ENCODE measurements around the gene ZNF85.
"Not testable (repeated sequence)": the region's sequence is repeated elsewhere in the genome, so short reads cannot be mapped to it uniquely, and the experiment has no call there.

The ZNF85 gene

DNA sequence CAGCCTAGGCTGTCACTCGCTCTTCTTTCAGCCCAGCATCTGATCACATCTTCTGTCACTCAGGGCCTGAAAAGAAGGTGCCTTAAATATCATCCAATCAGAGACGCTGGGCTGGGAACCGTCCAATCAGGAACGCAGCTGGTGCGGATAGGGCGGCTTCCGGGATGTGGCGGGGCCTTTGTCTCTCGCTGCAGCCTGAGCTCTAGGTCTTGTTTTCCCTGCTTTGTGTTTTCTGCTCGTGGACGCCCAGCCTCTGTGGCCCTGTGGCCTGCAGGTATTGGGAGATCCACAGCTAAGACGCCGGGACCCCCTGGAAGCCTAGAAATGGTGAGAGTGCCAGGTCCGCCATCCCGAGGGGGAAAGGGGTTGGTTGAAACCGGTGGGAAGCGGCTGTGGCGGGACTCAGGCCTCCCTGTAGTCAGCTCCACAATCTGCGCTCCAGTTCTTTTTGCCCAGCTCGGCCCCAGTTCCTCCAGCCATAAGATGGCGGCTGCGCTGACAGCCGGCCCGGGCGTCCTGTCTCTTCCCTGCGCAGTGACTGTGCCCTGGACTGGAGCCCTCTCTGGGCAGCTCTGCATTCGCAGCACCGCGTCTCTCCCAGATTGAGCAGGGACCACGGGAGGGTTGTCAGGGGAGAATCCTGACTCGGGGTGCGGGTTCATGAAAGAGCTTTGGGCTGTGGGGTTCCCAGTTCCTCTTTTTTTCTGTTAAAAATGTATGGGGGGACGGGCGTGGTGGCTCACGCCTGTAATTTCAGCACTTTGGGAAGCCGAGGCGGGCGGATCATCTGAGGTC is at the start of gene ZNF85:
Gene ZNF85 (plus strand): TSS at position 175 of the 795 bp plus-strand sequence. CDS start 150 bp downstream, at position 325.
- peaks cover 3% of the 10 kb centered on the region for H3K4me1 ChIP-seq (ENCODE audit: control insufficient read depth, insufficient read depth, low read length)
- H3K9ac ChIP-seq (ENCODE audit: low read length in 2 of 2), result peak within 1 kb of the TSS; percentile 89 to 90
- no peaks in the 10 kb centered on the region for H3K9me3 ChIP-seq (ENCODE audit: control insufficient read depth in 2 of 2, low read length in 2 of 2)
- no peaks in the 10 kb centered on the region for H3K36me3 ChIP-seq (ENCODE audit: control insufficient read depth in 2 of 2, insufficient read depth in 2 of 2, low read length in 2 of 2)
- H3K27me3 ChIP-seq (ENCODE audit: control insufficient read depth in 1 of 2, insufficient read depth in 2 of 2, low read length in 2 of 2), result no peaks in the 10 kb centered on the region
- peak within 1 kb of the TSS; percentile 88 for H3K27ac ChIP-seq (ENCODE audit: low read length)
- peak within 1 kb of the TSS; percentile 86 to 91 for H3K4me3 ChIP-seq (ENCODE audit: low read length in 2 of 2)

DNA sequence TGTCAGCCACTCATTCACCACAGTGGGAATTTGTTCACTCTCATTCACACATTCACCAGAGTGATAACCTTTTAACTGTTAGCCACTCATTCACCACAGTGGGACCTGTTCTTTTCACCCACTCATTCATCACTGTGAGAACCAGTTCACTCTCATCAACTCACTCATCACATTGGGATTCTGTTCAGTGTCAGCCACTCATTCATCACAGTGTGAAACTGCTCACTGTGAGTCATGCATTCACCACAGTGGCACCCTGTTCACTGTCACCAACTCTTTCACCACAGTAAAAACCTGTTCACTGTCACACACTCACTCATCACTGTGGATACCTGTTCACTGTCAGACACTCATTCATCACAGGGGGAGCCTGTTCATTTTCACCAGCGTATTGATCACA is 43.5 kb upstream of the ZNF85 start:
- Histone ChIP-seq H3K27me3 (ENCODE audit: control insufficient read depth in 1 of 2, insufficient read depth in 2 of 2, low read length in 2 of 2) (no peaks in the 10 kb centered on the region), H3K9ac (ENCODE audit: low read length in 2 of 2) (no peak overlapping the region), H3K4me3 (ENCODE audit: low read length in 2 of 2) (no peak overlapping the region), H3K9me3 (ENCODE audit: control insufficient read depth in 2 of 2, low read length in 2 of 2) (peaks cover 22 to 81% of the 10 kb centered on the region in 2 donors), H3K36me3 (ENCODE audit: control insufficient read depth in 2 of 2, insufficient read depth in 2 of 2, low read length in 2 of 2) (no peaks in the 10 kb centered on the region), H3K27ac (ENCODE audit: low read length) (no peak overlapping the region), H3K4me1 (ENCODE audit: control insufficient read depth, insufficient read depth, low read length) (no peaks in the 10 kb centered on the region)

DNA sequence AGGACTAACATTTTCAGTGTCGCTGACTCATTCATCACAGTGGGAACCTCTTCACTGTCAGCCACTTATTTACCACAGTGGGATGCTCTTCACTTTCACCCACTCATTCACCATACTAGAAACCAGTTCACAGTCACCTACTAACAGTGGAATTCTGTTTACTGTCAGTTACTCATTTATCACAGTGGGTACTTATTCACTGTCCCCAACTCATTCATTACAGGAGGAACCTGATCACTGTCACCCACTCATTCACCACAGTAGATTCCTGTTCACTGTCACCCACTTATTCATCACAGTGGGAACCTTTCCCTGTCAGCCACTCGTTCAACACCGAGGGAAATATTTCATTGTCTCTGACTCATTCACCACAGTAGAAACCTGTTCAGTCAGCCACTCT is 10.1 kb upstream of the ZNF85 start:
- H3K9me3 ChIP-seq (ENCODE audit: control insufficient read depth in 2 of 2, low read length in 2 of 2), result peaks cover 0 to 50% of the 10 kb centered on the region in 2 donors
- no peak overlapping the region for H3K4me3 ChIP-seq (ENCODE audit: low read length in 2 of 2)

DNA sequence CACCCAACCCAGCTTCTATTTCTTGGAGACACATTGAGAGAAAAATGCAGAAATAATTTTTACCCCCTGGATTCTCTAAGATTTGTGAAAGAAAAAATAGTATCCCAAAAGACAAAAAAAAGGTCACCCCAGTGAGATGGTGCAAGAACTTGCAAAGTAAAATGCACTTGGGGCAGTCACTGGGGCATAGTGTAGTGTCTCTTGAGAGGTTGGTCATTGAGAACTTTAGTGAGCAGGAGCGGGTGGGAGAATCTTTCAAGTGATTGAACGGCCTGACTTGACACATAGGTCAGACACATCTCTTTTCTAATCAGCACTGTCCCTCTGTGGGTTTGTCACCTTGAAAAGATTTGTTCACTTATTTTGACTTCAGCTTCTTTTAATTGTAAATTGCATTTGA is 2.4 kb downstream of the ZNF85 start:
- H3K36me3 ChIP-seq (ENCODE audit: control insufficient read depth in 2 of 2, insufficient read depth in 2 of 2, low read length in 2 of 2), result peaks cover 2 to 3% of the 10 kb centered on the region in 2 donors
- peaks cover 3% of the 10 kb centered on the region for H3K4me1 ChIP-seq (ENCODE audit: control insufficient read depth, insufficient read depth, low read length)
- H3K27me3 ChIP-seq (ENCODE audit: control insufficient read depth in 1 of 2, insufficient read depth in 2 of 2, low read length in 2 of 2), result no peaks in the 10 kb centered on the region
- H3K4me3 ChIP-seq (ENCODE audit: low read length in 2 of 2), result no peak overlapping the region
- no peaks in the 10 kb centered on the region for H3K9me3 ChIP-seq (ENCODE audit: control insufficient read depth in 2 of 2, low read length in 2 of 2)
- no peak overlapping the region for H3K9ac ChIP-seq (ENCODE audit: low read length in 2 of 2)
- no peak overlapping the region for H3K27ac ChIP-seq (ENCODE audit: low read length)

More for the DNA sequence above, 10.1 kb upstream of the ZNF85 start:
- Histone ChIP-seq H3K4me1 (ENCODE audit: control insufficient read depth, insufficient read depth, low read length) (no peaks in the 10 kb centered on the region), H3K27me3 (ENCODE audit: control insufficient read depth in 1 of 2, insufficient read depth in 2 of 2, low read length in 2 of 2) (peaks cover 0 to 6% of the 10 kb centered on the region in 2 donors), H3K9ac (ENCODE audit: low read length in 2 of 2) (no peak overlapping the region), H3K27ac (ENCODE audit: low read length) (no peak overlapping the region), H3K36me3 (ENCODE audit: control insufficient read depth in 2 of 2, insufficient read depth in 2 of 2, low read length in 2 of 2) (no peaks in the 10 kb centered on the region)

DNA sequence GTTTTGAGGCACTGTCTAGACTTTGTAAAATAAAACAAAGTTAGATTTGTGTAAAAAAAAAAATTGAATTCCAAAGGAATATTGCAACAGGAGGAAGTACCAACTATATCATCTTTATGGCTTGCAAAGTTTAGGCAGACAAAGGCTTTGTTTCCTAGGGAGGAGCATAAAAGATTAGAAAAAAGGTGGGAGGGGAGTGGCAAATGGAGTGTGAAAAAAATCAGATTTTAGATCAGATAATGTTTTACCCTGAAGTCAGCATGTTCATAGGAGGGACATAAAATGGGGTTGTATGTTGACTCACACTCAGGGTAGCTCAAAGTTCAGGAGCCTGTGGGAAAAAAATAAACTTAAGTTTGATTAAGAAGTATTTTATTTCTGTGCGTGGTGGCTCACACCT is 3.7 kb downstream of the ZNF85 start:
- no peaks in the 10 kb centered on the region for H3K9me3 ChIP-seq (ENCODE audit: control insufficient read depth in 2 of 2, low read length in 2 of 2)
- H3K4me1 ChIP-seq (ENCODE audit: control insufficient read depth, insufficient read depth, low read length), result peaks cover 3% of the 10 kb centered on the region
- H3K36me3 ChIP-seq (ENCODE audit: control insufficient read depth in 2 of 2, insufficient read depth in 2 of 2, low read length in 2 of 2), result peaks cover 2 to 3% of the 10 kb centered on the region in 2 donors
- no peak overlapping the region for H3K27ac ChIP-seq (ENCODE audit: low read length)
- H3K27me3 ChIP-seq (ENCODE audit: control insufficient read depth in 1 of 2, insufficient read depth in 2 of 2, low read length in 2 of 2), result no peaks in the 10 kb centered on the region
- no peak overlapping the region for H3K9ac ChIP-seq (ENCODE audit: low read length in 2 of 2)
- H3K4me3 ChIP-seq (ENCODE audit: low read length in 2 of 2), result no peak overlapping the region

DNA sequence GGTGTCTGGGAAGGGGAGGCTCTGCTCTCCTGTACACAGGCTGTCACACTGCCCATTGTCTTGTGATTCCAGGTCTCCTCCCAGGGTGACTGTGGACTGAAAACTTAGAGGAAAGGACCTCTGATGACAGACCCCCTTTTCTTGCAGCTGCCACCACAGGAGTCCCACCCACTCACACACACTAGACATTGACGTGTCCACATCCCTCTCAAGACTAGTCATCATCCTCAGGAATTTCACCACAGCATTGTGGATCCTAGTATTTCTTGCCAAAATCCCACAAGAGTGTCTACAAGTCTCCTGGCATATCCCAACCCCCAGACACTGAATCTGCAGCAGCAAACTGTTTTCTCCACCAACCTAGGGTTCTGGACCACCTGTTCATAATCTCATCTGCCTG is 5.3 kb downstream of the ZNF85 start:
- no peaks in the 10 kb centered on the region for H3K9me3 ChIP-seq (ENCODE audit: control insufficient read depth in 2 of 2, low read length in 2 of 2)
- no peak overlapping the region for H3K4me3 ChIP-seq (ENCODE audit: low read length in 2 of 2)
- no peaks in the 10 kb centered on the region for H3K4me1 ChIP-seq (ENCODE audit: control insufficient read depth, insufficient read depth, low read length)
- H3K27me3 ChIP-seq (ENCODE audit: control insufficient read depth in 1 of 2, insufficient read depth in 2 of 2, low read length in 2 of 2), result no peaks in the 10 kb centered on the region
- H3K27ac ChIP-seq (ENCODE audit: low read length), result no peak overlapping the region
- no peak overlapping the region for H3K9ac ChIP-seq (ENCODE audit: low read length in 2 of 2)
- peaks cover 2 to 3% of the 10 kb centered on the region in 2 donors for H3K36me3 ChIP-seq (ENCODE audit: control insufficient read depth in 2 of 2, insufficient read depth in 2 of 2, low read length in 2 of 2)

DNA sequence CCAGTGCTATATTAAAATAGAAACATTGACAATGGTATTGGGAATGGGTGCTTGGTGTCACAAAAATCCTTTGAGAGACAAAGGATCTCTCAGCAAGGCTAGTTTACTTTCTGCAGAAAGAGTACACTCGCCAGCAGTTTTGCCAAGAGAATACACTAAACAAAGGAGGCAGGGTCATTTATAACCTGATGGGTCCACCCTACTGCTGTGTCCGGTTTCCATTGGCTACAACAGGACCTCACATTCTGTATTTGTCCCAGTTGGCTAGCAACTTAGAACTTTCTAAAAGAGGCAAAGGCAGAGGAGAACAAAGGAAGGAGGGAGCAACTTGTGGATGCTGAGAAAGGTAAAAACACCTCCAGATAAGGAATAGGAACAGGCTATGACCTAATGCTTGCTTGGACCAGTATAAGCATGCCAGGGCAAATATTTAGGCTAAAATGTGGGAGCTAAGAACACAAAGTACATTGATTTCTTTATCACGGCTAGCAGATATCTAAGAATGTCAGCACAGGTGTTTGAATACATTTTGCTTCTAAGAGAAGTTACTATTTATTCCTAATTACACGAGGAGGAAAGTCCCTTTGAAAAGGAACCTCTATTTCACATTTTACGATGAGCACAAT is 13.4 kb downstream of the ZNF85 start:
- H3K36me3 ChIP-seq (ENCODE audit: control insufficient read depth in 2 of 2, insufficient read depth in 2 of 2, low read length in 2 of 2); H3K27ac ChIP-seq (ENCODE audit: low read length); H3K9ac ChIP-seq (ENCODE audit: low read length in 2 of 2); H3K4me1 ChIP-seq (ENCODE audit: control insufficient read depth, insufficient read depth, low read length); H3K9me3 ChIP-seq (ENCODE audit: control insufficient read depth in 2 of 2, low read length in 2 of 2); H3K4me3 ChIP-seq (ENCODE audit: low read length in 2 of 2); H3K27me3 ChIP-seq (ENCODE audit: control insufficient read depth in 1 of 2, insufficient read depth in 2 of 2, low read length in 2 of 2): not testable (repeated sequence)

DNA sequence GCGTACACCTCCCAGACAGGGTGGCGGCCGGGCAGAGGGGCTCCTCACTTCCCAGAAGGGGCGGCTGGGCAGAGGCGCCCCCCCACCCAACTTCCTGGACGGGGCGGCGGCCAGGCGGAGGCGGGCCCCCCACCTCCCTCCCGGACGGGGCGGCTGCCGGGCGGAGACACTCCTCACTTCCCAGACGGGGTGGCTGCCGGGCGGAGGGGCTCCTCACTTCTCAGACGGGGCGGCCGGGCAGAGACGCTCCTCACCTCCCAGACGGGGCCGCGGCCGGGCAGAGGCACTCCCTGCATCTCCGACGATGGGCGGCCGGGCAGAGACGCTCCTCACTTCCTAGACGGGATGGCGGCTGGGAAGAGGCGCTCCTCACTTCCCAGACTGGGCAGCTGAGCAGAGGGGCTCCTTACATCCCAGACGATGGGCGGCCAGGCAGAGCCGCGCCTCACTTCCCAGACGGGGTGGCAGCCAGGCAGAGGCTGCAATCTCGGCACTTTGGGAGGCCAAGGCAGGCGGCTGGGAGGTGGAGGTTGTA is 29.6 kb downstream of the ZNF85 start:
- H3K27ac ChIP-seq (ENCODE audit: low read length); H3K27me3 ChIP-seq (ENCODE audit: control insufficient read depth in 1 of 2, insufficient read depth in 2 of 2, low read length in 2 of 2); H3K9ac ChIP-seq (ENCODE audit: low read length in 2 of 2); H3K9me3 ChIP-seq (ENCODE audit: control insufficient read depth in 2 of 2, low read length in 2 of 2); H3K4me1 ChIP-seq (ENCODE audit: control insufficient read depth, insufficient read depth, low read length); H3K4me3 ChIP-seq (ENCODE audit: low read length in 2 of 2); H3K36me3 ChIP-seq (ENCODE audit: control insufficient read depth in 2 of 2, insufficient read depth in 2 of 2, low read length in 2 of 2): not testable (repeated sequence)

DNA sequence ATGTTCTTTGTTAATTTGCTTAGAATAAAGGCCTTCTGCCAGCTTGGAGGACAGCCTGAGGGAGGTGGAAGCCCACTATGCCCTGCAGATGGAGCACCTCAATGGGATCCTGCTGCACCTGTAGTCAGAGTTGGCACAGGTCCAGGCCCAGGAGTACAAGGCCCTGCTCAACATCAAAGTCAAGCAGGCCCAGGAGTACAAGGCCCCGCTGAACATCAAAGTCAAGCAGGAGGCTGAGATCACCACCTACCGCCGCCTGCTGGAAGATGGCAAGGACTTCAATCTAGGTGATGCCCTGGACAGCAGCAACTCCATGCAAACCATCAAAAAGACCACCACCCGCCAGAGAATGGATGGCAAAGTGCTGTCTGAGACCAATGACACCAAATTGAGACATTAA is 41.7 kb downstream of the ZNF85 start:
- Histone ChIP-seq H3K4me3 (ENCODE audit: low read length in 2 of 2) (no peak overlapping the region), H3K27me3 (ENCODE audit: control insufficient read depth in 1 of 2, insufficient read depth in 2 of 2, low read length in 2 of 2) (no peaks in the 10 kb centered on the region), H3K27ac (ENCODE audit: low read length) (no peak overlapping the region), H3K4me1 (ENCODE audit: control insufficient read depth, insufficient read depth, low read length) (no peaks in the 10 kb centered on the region), H3K36me3 (ENCODE audit: control insufficient read depth in 2 of 2, insufficient read depth in 2 of 2, low read length in 2 of 2) (no peaks in the 10 kb centered on the region), H3K9me3 (ENCODE audit: control insufficient read depth in 2 of 2, low read length in 2 of 2) (no peaks in the 10 kb centered on the region), H3K9ac (ENCODE audit: low read length in 2 of 2) (no peak overlapping the region)

DNA sequence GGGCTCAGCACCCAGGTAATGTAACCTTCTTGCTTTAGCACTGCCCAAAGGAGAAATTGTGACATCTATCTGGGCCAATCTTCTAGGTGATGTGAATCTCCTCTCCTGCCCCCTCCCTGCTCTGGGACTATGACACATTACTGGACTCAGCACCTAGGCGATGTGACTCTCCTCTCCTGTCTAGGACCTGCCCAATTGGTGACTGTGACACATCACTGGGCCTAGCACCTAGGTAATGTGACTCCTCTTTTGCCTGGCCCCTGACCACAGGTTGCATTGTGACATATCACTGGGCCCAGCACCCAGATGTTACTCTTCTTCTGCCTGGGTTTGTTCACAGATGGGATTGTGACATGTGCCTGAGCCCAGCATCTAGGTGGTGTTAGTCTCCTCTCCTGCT is 45.0 kb downstream of the ZNF85 start:
- no peak overlapping the region for H3K27ac ChIP-seq (ENCODE audit: low read length)
- peaks cover 0 to 4% of the 10 kb centered on the region in 2 donors for H3K9me3 ChIP-seq (ENCODE audit: control insufficient read depth in 2 of 2, low read length in 2 of 2)
- no peak overlapping the region for H3K4me3 ChIP-seq (ENCODE audit: low read length in 2 of 2)
- no peaks in the 10 kb centered on the region for H3K4me1 ChIP-seq (ENCODE audit: control insufficient read depth, insufficient read depth, low read length)
- no peaks in the 10 kb centered on the region for H3K27me3 ChIP-seq (ENCODE audit: control insufficient read depth in 1 of 2, insufficient read depth in 2 of 2, low read length in 2 of 2)
- no peak overlapping the region for H3K9ac ChIP-seq (ENCODE audit: low read length in 2 of 2)
- H3K36me3 ChIP-seq (ENCODE audit: control insufficient read depth in 2 of 2, insufficient read depth in 2 of 2, low read length in 2 of 2), result no peaks in the 10 kb centered on the region

DNA sequence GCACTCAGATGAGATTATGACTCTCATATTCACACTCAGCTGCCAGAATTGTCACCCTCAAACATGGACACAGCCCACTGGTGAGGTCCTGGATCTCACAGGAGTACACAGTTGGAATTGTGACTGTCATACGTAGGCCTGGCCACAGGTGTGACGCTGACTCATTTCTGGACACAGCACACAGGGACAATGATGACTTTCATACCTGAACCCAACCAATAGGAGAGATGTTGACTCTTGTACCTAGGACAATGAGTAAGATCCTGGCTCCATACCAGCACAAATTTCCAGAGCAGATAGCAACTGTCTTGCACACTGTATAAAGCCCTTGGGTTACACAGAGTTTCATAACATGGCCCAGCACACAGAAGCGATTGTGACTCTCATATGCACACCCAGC is 46.4 kb downstream of the ZNF85 start:
- Histone ChIP-seq H3K9ac (ENCODE audit: low read length in 2 of 2) (no peak overlapping the region), H3K4me1 (ENCODE audit: control insufficient read depth, insufficient read depth, low read length) (no peaks in the 10 kb centered on the region), H3K36me3 (ENCODE audit: control insufficient read depth in 2 of 2, insufficient read depth in 2 of 2, low read length in 2 of 2) (no peaks in the 10 kb centered on the region), H3K4me3 (ENCODE audit: low read length in 2 of 2) (no peak overlapping the region), H3K27ac (ENCODE audit: low read length) (no peak overlapping the region), H3K9me3 (ENCODE audit: control insufficient read depth in 2 of 2, low read length in 2 of 2) (peaks cover 0 to 4% of the 10 kb centered on the region in 2 donors), H3K27me3 (ENCODE audit: control insufficient read depth in 1 of 2, insufficient read depth in 2 of 2, low read length in 2 of 2) (no peaks in the 10 kb centered on the region)

Data from stomach smooth muscle (tissue), 2 donors.